Ishikawa (cell line): ENCODE data around the gene ACMSD.

Experiments used
- CEBPB ChIP-seq: IDR thresholded peaks from 2 replicates; pipeline ENCODE4 v1.6.1; 2012
- CREB1 ChIP-seq: IDR thresholded peaks from 2 replicates; pipeline ENCODE4 v1.6.1; 2012; ENCODE audit warnings: low read depth
- EGR1 ChIP-seq: IDR thresholded peaks from 2 replicates; pipeline ENCODE4 v1.6.1; 2012
- EP300 ChIP-seq: IDR thresholded peaks from 2 replicates; pipeline ENCODE4 v1.6.1; 2012; ENCODE audit warnings: borderline replicate concordance
- FOXM1 ChIP-seq: IDR thresholded peaks from 2 replicates; pipeline ENCODE4 v1.6.1; 2012; ENCODE audit warnings: low read depth, borderline replicate concordance
- NFIC ChIP-seq: IDR thresholded peaks from 2 replicates; pipeline ENCODE4 v1.6.1; 2012
- RAD21 ChIP-seq: IDR thresholded peaks from 2 replicates; pipeline ENCODE4 v1.6.1; 2012; ENCODE audit warnings: low read depth
- TAF1 ChIP-seq: IDR thresholded peaks from 2 replicates; pipeline ENCODE4 v1.6.1; 2012; ENCODE audit warnings: low read depth, mild to moderate bottlenecking
- TCF12 ChIP-seq: IDR thresholded peaks from 2 replicates; pipeline ENCODE4 v1.6.1; 2012; ENCODE audit warnings: low read depth
- TEAD4 ChIP-seq: IDR thresholded peaks from 2 replicates; pipeline ENCODE4 v1.6.1; 2012
- YY1 ChIP-seq: IDR thresholded peaks from 2 replicates; pipeline ENCODE4 v1.6.1; 2012; ENCODE audit warnings: low read depth
- ZBTB7A ChIP-seq: IDR thresholded peaks from 2 replicates; pipeline ENCODE4 v1.6.1; 2012; ENCODE audit warnings: low read depth
- TF ChIP-seq, protein P1 (sequence below): IDR thresholded peaks from 2 replicates; pipeline ENCODE4 v1.6.1; 2012; ENCODE audit warnings: low read depth, mild to moderate bottlenecking
- TF ChIP-seq, protein P2 (sequence below): IDR thresholded peaks from 2 replicates; pipeline ENCODE4 v1.6.1; 2012
- TF ChIP-seq, protein P3 (sequence below): IDR thresholded peaks from 2 replicates; pipeline ENCODE4 v1.6.1; 2012

ACMSD gene

DNA sequence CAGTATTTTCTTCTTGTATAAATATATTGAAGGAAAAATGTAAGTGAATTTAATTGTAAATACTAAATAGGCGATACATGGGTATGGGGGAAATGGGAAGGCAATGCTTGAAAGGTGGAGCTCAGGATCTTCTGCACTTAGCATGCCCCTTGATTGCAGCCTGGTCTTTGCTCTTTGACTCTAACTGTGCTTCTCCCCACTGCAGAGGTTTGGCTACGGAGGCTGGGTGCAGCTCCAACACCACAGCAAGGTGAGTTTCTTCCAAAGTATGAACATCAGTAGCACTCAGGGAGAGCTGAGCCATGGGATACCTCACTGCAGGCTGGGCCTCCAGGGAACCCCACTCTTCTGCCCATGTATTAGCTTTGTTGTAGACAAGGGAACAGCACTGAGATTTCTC, 6.6 kb downstream of the ACMSD start:
- TF ChIP-seq YY1, result no peak
- TF ChIP-seq, protein P1, sequence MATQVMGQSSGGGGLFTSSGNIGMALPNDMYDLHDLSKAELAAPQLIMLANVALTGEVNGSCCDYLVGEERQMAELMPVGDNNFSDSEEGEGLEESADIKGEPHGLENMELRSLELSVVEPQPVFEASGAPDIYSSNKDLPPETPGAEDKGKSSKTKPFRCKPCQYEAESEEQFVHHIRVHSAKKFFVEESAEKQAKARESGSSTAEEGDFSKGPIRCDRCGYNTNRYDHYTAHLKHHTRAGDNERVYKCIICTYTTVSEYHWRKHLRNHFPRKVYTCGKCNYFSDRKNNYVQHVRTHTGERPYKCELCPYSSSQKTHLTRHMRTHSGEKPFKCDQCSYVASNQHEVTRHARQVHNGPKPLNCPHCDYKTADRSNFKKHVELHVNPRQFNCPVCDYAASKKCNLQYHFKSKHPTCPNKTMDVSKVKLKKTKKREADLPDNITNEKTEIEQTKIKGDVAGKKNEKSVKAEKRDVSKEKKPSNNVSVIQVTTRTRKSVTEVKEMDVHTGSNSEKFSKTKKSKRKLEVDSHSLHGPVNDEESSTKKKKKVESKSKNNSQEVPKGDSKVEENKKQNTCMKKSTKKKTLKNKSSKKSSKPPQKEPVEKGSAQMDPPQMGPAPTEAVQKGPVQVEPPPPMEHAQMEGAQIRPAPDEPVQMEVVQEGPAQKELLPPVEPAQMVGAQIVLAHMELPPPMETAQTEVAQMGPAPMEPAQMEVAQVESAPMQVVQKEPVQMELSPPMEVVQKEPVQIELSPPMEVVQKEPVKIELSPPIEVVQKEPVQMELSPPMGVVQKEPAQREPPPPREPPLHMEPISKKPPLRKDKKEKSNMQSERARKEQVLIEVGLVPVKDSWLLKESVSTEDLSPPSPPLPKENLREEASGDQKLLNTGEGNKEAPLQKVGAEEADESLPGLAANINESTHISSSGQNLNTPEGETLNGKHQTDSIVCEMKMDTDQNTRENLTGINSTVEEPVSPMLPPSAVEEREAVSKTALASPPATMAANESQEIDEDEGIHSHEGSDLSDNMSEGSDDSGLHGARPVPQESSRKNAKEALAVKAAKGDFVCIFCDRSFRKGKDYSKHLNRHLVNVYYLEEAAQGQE, result no peak
- no peak for TF ChIP-seq TEAD4
- TF ChIP-seq EGR1, result no peak
- no peak for TF ChIP-seq FOXM1
- TF ChIP-seq TCF12, result no peak
- no peak for TF ChIP-seq CEBPB
- TF ChIP-seq CREB1, result no peak
- TF ChIP-seq RAD21, result no peak
- no peak for TF ChIP-seq EP300
- no peak for TF ChIP-seq TAF1
- no peak for TF ChIP-seq ZBTB7A
- TF ChIP-seq NFIC, result no peak

DNA sequence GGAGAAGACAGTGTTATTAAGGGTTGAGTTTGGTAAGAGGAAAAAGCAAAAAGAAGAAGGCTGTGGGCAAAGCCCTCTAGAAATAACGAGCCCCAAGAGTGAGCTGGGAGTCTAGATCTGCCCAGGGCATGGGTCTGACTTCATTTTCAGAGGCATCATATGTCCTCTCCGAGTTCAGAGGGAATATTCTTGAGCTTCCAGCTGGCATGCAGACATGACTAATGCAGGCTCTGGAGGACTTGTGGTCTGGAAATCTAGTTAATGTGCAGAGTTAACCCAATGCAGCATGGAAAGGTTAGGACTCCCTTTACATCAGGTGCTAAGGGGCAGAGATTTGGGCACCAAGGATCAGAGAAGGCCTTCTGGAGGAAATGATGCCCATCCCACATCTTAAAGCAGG, 7.3 kb downstream of the ACMSD start:
- TF ChIP-seq TEAD4, result no peak
- TF ChIP-seq CEBPB, result no peak
- TF ChIP-seq RAD21, result no peak
- no peak for TF ChIP-seq NFIC
- TF ChIP-seq TAF1, result no peak
- TF ChIP-seq, protein P2, sequence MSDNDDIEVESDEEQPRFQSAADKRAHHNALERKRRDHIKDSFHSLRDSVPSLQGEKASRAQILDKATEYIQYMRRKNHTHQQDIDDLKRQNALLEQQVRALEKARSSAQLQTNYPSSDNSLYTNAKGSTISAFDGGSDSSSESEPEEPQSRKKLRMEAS, result no peak
- TF ChIP-seq, protein P1, result no peak
- TF ChIP-seq, protein P3, sequence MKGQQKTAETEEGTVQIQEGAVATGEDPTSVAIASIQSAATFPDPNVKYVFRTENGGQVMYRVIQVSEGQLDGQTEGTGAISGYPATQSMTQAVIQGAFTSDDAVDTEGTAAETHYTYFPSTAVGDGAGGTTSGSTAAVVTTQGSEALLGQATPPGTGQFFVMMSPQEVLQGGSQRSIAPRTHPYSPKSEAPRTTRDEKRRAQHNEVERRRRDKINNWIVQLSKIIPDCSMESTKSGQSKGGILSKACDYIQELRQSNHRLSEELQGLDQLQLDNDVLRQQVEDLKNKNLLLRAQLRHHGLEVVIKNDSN, result no peak
- no peak for TF ChIP-seq CREB1
- TF ChIP-seq EP300, result no peak
- no peak for TF ChIP-seq YY1
- TF ChIP-seq EGR1, result no peak

DNA sequence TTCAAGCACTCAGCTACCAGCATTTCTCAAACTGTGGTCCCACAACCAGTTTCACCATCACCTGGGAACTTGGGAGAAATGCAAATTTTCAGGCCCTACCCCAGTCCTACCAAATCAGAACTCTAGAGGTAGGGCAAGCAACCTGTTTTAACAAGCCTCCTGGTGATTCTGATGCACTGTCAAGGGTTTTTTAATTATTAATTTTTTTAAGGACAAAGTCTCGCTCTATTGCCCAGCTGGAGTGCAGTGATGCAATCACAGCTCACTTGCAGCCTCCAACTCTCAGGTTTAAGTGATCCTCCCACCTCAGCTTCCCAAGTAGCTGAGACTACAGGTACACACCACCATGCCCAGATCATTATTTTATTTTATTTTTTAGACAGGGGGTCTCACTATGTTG, 7.8 kb downstream of the ACMSD start:
- TF ChIP-seq CREB1 (no peak), NFIC (no peak), TCF12 (no peak), CEBPB (peak; percentile 21; the same call in 1 of the 2 replicates), EGR1 (no peak)
- TF ChIP-seq, protein P1, result no peak

DNA sequence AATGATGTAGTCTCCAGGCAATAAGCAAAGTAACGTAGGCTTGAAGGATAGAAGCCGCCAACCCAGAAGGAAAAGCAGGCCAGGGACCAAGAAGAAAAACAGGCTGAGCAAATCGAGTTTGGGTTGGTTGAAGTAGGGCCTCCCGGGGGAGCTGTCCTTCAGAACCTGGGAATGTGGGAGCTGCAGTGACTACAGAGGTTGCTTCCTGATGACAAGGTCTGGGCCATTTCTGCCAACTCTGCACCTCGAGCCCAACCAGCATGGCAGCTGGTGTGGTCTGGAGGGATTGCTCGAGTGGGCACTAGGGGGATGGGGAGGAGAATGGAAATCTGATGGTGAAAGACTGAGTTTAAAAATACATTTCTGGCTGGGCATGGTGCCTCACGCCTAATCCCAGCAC, 14.1 kb downstream of the ACMSD start:
- TF ChIP-seq, protein P1, result peak; percentile 68
- TF ChIP-seq TEAD4, result no peak

DNA sequence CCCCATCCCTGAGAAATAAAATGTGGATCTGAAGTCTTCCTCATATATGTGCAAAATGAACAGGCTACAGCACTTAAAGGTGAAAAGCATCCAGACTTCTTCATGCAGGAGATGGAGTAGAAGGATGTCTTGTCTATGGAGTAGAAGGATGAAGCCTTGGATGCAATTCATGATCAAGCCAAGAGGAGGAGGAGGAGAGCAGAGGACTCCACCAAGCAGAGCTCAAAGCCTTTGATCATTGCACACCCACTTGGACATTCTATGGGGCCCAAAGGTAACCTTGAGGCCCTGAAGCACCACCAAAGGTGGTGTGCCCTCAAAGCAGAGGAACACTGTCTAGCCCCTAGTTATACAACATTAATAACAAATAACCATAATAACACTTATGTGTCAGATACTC, 17.3 kb downstream of the ACMSD start:
- TF ChIP-seq FOXM1 (no peak), YY1 (no peak), EP300 (no peak), EGR1 (no peak), ZBTB7A (no peak), CREB1 (no peak), RAD21 (no peak)
- TF ChIP-seq, protein P3, result no peak
- TF ChIP-seq, protein P2, result no peak
- TF ChIP-seq, protein P1, result no peak
